ENCODE data around the gene XPR1. TPM values are rescaled to one million over a fixed set of nuclear protein-coding genes. Genes with fewer than 3 reads are reported as not detected.
"Not testable (repeated sequence)": the region's sequence is repeated elsewhere in the genome, so short reads cannot be mapped to it uniquely, and the experiment has no call there.

XPR1 gene
- total RNA-seq, 5 donors from 2014 or later (not counting 1 experiment from before 2014, with no cell fraction given), result 13.0 to 16.2 (median 14.7) TPM

DNA sequence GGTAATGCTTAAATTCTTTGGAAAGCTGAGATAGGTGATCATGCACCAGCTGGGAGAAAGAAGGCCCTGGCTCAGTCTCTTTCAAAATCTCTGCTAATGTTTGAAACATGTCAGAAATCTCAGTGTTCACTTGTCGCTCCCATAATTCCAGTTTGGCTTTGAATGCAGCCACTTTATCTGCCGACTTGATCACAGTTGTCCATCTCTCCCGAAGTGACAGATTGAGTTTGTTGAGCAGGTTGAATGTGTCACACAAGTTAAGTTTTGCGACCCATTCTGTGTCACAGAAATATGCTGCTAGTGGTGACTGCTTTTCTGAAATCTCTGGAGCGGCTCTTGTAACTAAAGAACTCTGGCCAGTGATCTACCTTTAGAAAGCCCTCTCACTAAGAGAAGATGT, 13.4 kb downstream of the XPR1 start:
- WGBS (ENCODE audit: insufficient coverage), result 92% methylated on average over 4 of the region's 5 CpGs
- ATAC-seq (replicated peaks in 1 of 4); H3K4me3 Mint-ChIP-seq; H3K4me1 ChIP-seq (ENCODE audit: control insufficient read depth in 1 of 2, extremely low read depth in 1 of 2, insufficient read depth in 2 of 2, low read length in 2 of 2); H3K27ac Mint-ChIP-seq; CTCF ChIA-PET; DNase-seq; H3K27me3 ChIP-seq (replicated peaks in 1 of 2; ENCODE audit: control insufficient read depth in 2 of 2, extremely low read depth in 1 of 2, insufficient read depth in 2 of 2, low read length in 1 of 2); H3K27me3 Mint-ChIP-seq; H3K9me3 ChIP-seq; H3K9me3 Mint-ChIP-seq; H3K27ac ChIP-seq (ENCODE audit: low read length); H3K4me3 ChIP-seq (ENCODE audit: control insufficient read depth in 1 of 2, extremely low read depth in 1 of 2, low read length in 1 of 2); H3K36me3 ChIP-seq (ENCODE audit: control insufficient read depth in 2 of 2, extremely low read depth in 1 of 2, insufficient read depth in 1 of 2, low read length in 1 of 2): not testable (repeated sequence)
- POLR2A ChIA-PET, result interaction anchor here in 1 of 2 donors (0.6 kb wide), 1 partner anchor 460 kb away, joined by 5 read pairs; no protein-coding TSS in a partner anchor
- peaks cover 39% of the 10 kb centered on the region for H3K36me3 Mint-ChIP-seq
- peaks cover 42 to 62% (median 52%) of the 10 kb centered on the region in 3 donors for H3K4me1 Mint-ChIP-seq

- H3K4me3 Mint-ChIP-seq, result no peak overlapping the region
- peaks cover 38% of the 10 kb centered on the region for H3K36me3 Mint-ChIP-seq
- no peak overlapping the region for H3K27ac Mint-ChIP-seq
- Histone ChIP-seq H3K36me3 (ENCODE audit: control insufficient read depth in 2 of 2, extremely low read depth in 1 of 2, insufficient read depth in 1 of 2, low read length in 1 of 2) (no peaks in the 10 kb centered on the region), H3K4me3 (ENCODE audit: control insufficient read depth in 1 of 2, extremely low read depth in 1 of 2, low read length in 1 of 2) (no peak overlapping the region), H3K27me3 (replicated peaks in 1 of 2; ENCODE audit: control insufficient read depth in 2 of 2, extremely low read depth in 1 of 2, insufficient read depth in 2 of 2, low read length in 1 of 2) (no peaks in the 10 kb centered on the region), H3K9me3 (no peaks in the 10 kb centered on the region), H3K27ac (ENCODE audit: low read length) (no peak overlapping the region), H3K4me1 (ENCODE audit: control insufficient read depth in 1 of 2, extremely low read depth in 1 of 2, insufficient read depth in 2 of 2, low read length in 2 of 2) (no peaks in the 10 kb centered on the region)
- H3K4me1 Mint-ChIP-seq, result peaks cover 42 to 59% (median 52%) of the 10 kb centered on the region in 3 donors
- no peak for ATAC-seq (replicated peaks in 1 of 4)
- DNase-seq, result no peak
- no peaks in the 10 kb centered on the region for H3K9me3 Mint-ChIP-seq
- no peaks in the 10 kb centered on the region for H3K27me3 Mint-ChIP-seq
- CTCF ChIA-PET, result no interaction called here
- POLR2A ChIA-PET, result interaction anchor here in 1 of 2 donors (0.6 kb wide), 2 partner anchors 13 to 459 kb away, joined by 3 to 5 read pairs; no protein-coding TSS in a partner anchor
- WGBS (ENCODE audit: insufficient coverage), result 100% methylated on average over 1 of the region's 5 CpGs
Measured at GRCh38 chr1:180646093-180646492, 14.3 kb downstream of the XPR1 start.

- DNase-seq (no peak), ATAC-seq (replicated peaks in 1 of 4) (no peak)
- Mint-ChIP-seq H3K4me1 (peaks cover 42 to 59% (median 52%) of the 10 kb centered on the region in 3 donors), H3K9me3 (peaks cover 0 to 1% (median 0%) of the 10 kb centered on the region in 3 donors), H3K27ac (no peak overlapping the region), H3K36me3 (peaks cover 38% of the 10 kb centered on the region), H3K4me3 (no peak overlapping the region), H3K27me3 (no peaks in the 10 kb centered on the region)
- ChIA-PET CTCF (no interaction called here), POLR2A (interaction anchor here in 1 of 2 donors (0.6 kb wide), 2 partner anchors 13 to 16 kb away, joined by 3 read pairs; no protein-coding TSS in a partner anchor)
- WGBS (ENCODE audit: insufficient coverage), result no CpG with 5 or more reads among the region's 4 CpGs
- Histone ChIP-seq H3K27ac (ENCODE audit: low read length) (no peak overlapping the region), H3K27me3 (replicated peaks in 1 of 2; ENCODE audit: control insufficient read depth in 2 of 2, extremely low read depth in 1 of 2, insufficient read depth in 2 of 2, low read length in 1 of 2) (no peaks in the 10 kb centered on the region), H3K4me1 (ENCODE audit: control insufficient read depth in 1 of 2, extremely low read depth in 1 of 2, insufficient read depth in 2 of 2, low read length in 2 of 2) (no peaks in the 10 kb centered on the region), H3K36me3 (ENCODE audit: control insufficient read depth in 2 of 2, extremely low read depth in 1 of 2, insufficient read depth in 1 of 2, low read length in 1 of 2) (no peaks in the 10 kb centered on the region), H3K9me3 (no peaks in the 10 kb centered on the region), H3K4me3 (ENCODE audit: control insufficient read depth in 1 of 2, extremely low read depth in 1 of 2, low read length in 1 of 2) (no peak overlapping the region)
Measured at GRCh38 chr1:180646547-180646946, 14.7 kb downstream of the XPR1 start.

GRCh38 chr1:180652792-180653191, 21.0 kb downstream of the XPR1 start:
- Mint-ChIP-seq H3K27me3 (no peaks in the 10 kb centered on the region), H3K4me3 (no peak overlapping the region), H3K36me3 (peaks cover 26% of the 10 kb centered on the region), H3K9me3 (peaks cover 3 to 35% (median 15%) of the 10 kb centered on the region in 3 donors), H3K4me1 (peaks cover 16 to 22% (median 22%) of the 10 kb centered on the region in 3 donors), H3K27ac (peak overlapping the region in 1 of 2 donors; percentile 4)
- Histone ChIP-seq H3K4me1 (ENCODE audit: control insufficient read depth in 1 of 2, extremely low read depth in 1 of 2, insufficient read depth in 2 of 2, low read length in 2 of 2) (no peaks in the 10 kb centered on the region), H3K27ac (ENCODE audit: low read length) (no peak overlapping the region), H3K36me3 (ENCODE audit: control insufficient read depth in 2 of 2, extremely low read depth in 1 of 2, insufficient read depth in 1 of 2, low read length in 1 of 2) (no peaks in the 10 kb centered on the region), H3K4me3 (ENCODE audit: control insufficient read depth in 1 of 2, extremely low read depth in 1 of 2, low read length in 1 of 2) (no peak overlapping the region), H3K27me3 (replicated peaks in 1 of 2; ENCODE audit: control insufficient read depth in 2 of 2, extremely low read depth in 1 of 2, insufficient read depth in 2 of 2, low read length in 1 of 2) (no peaks in the 10 kb centered on the region), H3K9me3 (no peaks in the 10 kb centered on the region)
- ATAC-seq (replicated peaks in 1 of 4) (no peak), DNase-seq (no peak)
- WGBS (ENCODE audit: insufficient coverage), result 90% methylated on average over 2 of the region's 2 CpGs
- ChIA-PET POLR2A (interaction anchor here in 1 of 2 donors (1.0 kb wide), 1 partner anchor 16 kb away, joined by 3 read pairs; no protein-coding TSS in a partner anchor), CTCF (interaction anchor here in 1 of 2 donors (0.6 to 1.3 kb wide), 3 partner anchors 9 to 48 kb away, joined by 3 to 7 read pairs (median 5); no protein-coding TSS in a partner anchor)

DNA sequence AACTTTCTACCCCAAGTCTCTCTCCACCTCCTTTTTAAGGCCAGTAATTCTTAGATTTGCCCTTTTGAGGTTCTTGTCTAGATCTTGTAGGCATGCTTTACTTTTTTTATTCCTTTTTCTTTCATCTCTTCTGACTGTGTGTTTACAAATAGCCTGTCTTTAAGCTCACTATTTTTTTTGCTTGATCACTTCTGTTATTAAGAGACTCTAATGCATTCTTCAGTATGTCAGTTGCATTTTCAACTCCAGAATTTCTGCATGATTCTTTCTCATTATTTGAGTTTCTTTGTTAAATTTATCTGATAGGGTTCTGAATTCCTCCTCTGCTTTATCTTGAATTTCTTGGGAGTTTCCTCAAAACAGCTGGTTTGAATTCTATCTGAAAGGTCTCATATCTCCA, 30.9 kb downstream of the XPR1 start:
- no peaks in the 10 kb centered on the region for H3K27me3 Mint-ChIP-seq
- H3K9me3 ChIP-seq, result peaks cover 3% of the 10 kb centered on the region
- CTCF ChIA-PET, result no interaction called here

GRCh38 chr1:180670681-180671080, 38.9 kb downstream of the XPR1 start:
- Histone ChIP-seq H3K4me3 (ENCODE audit: control insufficient read depth in 1 of 2, extremely low read depth in 1 of 2, low read length in 1 of 2) (no peak overlapping the region), H3K27ac (ENCODE audit: low read length) (no peak overlapping the region), H3K36me3 (ENCODE audit: control insufficient read depth in 2 of 2, extremely low read depth in 1 of 2, insufficient read depth in 1 of 2, low read length in 1 of 2) (no peaks in the 10 kb centered on the region), H3K4me1 (ENCODE audit: control insufficient read depth in 1 of 2, extremely low read depth in 1 of 2, insufficient read depth in 2 of 2, low read length in 2 of 2) (no peaks in the 10 kb centered on the region), H3K27me3 (replicated peaks in 1 of 2; ENCODE audit: control insufficient read depth in 2 of 2, extremely low read depth in 1 of 2, insufficient read depth in 2 of 2, low read length in 1 of 2) (no peaks in the 10 kb centered on the region), H3K9me3 (peaks cover 11% of the 10 kb centered on the region)
- no peak overlapping the region for H3K4me3 Mint-ChIP-seq
- H3K9me3 Mint-ChIP-seq, result peaks cover 23 to 44% (median 28%) of the 10 kb centered on the region in 3 donors
- DNase-seq (no peak), ATAC-seq (replicated peaks in 1 of 4) (no peak)
- H3K27ac Mint-ChIP-seq, result no peak overlapping the region
- H3K27me3 Mint-ChIP-seq, result no peaks in the 10 kb centered on the region
- peaks cover 60% of the 10 kb centered on the region for H3K36me3 Mint-ChIP-seq
- no CpG with 5 or more reads among the region's 1 CpG for WGBS (ENCODE audit: insufficient coverage)
- H3K4me1 Mint-ChIP-seq, result peaks cover 15 to 25% (median 19%) of the 10 kb centered on the region in 3 donors
- CTCF ChIA-PET, result interaction anchor here in 1 of 2 donors (0.6 kb wide), 1 partner anchor 155 kb away, joined by 8 read pairs; no protein-coding TSS in a partner anchor
- POLR2A ChIA-PET, result no interaction called here

More for the DNA sequence above, 30.9 kb downstream of the XPR1 start:
- Mint-ChIP-seq H3K9me3 (peaks cover 31 to 58% (median 37%) of the 10 kb centered on the region in 3 donors), H3K4me3 (no peak overlapping the region), H3K36me3 (peaks cover 87% of the 10 kb centered on the region), H3K4me1 (peaks cover 9 to 32% (median 9%) of the 10 kb centered on the region in 3 donors), H3K27ac (no peak overlapping the region)
- DNase-seq (no peak), ATAC-seq (replicated peaks in 1 of 4) (no peak)
- H3K4me1 ChIP-seq (ENCODE audit: control insufficient read depth in 1 of 2, extremely low read depth in 1 of 2, insufficient read depth in 2 of 2, low read length in 2 of 2), result no peaks in the 10 kb centered on the region
- POLR2A ChIA-PET, result interaction anchor here (0.6 to 0.8 kb wide), 2 partner anchors 11 to 16 kb away, joined by 3 to 4 read pairs; no protein-coding TSS in a partner anchor
- H3K36me3 ChIP-seq (ENCODE audit: control insufficient read depth in 2 of 2, extremely low read depth in 1 of 2, insufficient read depth in 1 of 2, low read length in 1 of 2), result peaks cover 4 to 15% of the 10 kb centered on the region in 2 donors
- H3K27me3 ChIP-seq (replicated peaks in 1 of 2; ENCODE audit: control insufficient read depth in 2 of 2, extremely low read depth in 1 of 2, insufficient read depth in 2 of 2, low read length in 1 of 2), result no peaks in the 10 kb centered on the region
- no peak overlapping the region for H3K4me3 ChIP-seq (ENCODE audit: control insufficient read depth in 1 of 2, extremely low read depth in 1 of 2, low read length in 1 of 2)
- H3K27ac ChIP-seq (ENCODE audit: low read length), result no peak overlapping the region

Measured in T-cell (primary cell).